Measurements from ENCODE around the gene ANKRD63.

GRCh38 chr15:40243126-40243810 lies 39.6 kb downstream of the ANKRD63 start:
- TF ChIP-seq POLR2A (IDR thresholded peaks at IDR 0.05) (no peak), CTCF (IDR thresholded peaks at IDR 0.05) (no peak)

Measured in tibial nerve (tissue), 3 donors.